GM12878 (cell line): ENCODE measurements around the gene AGBL2. TPM values are rescaled to one million over a fixed set of nuclear protein-coding genes. Genes with fewer than 3 reads are reported as not detected.

Experiments used
- ATAC-seq: fragments of 200-7000 bp; cut with Tn5 transposase; 3 replicates; pipeline ENCODE4 v1.9.1; 2020; ENCODE audit warnings: mild to moderate bottlenecking, moderate library complexity
- BruUV-seq: library from RNA; stranded (reverse); fragments of 400-500 nt; replicated peaks from 2 replicates; lab custom pipeline; 2021; lab: Mats Ljungman, UMichigan
- CTCF ChIA-PET: fragments of 300-600 bp; sonication (Branson Sonifier 250); formaldehyde crosslinking; extraction: SDS; loops from one replicate; lab custom pipeline; 2021; ENCODE audit warnings: inconsistent platforms; lab: Yijun Ruan, JAX
- POLR2A ChIA-PET: fragments of 350-600 bp; formaldehyde crosslinking; extraction: SDS; loops from one replicate; lab custom pipeline; 2021; ENCODE audit warnings: inconsistent platforms; lab: Charles Lee
- RAD21 ChIA-PET: fragments of 300-600 bp; sonication (Branson Sonifier 250); formaldehyde crosslinking; loops from one replicate; lab custom pipeline; 2023; ENCODE audit warnings: antibody characterized with exemption; ENCODE audit not compliant: unreplicated experiment; lab: Charles Lee
- SMC1A ChIA-PET: fragments of 300-600 bp; sonication (Branson Sonifier 250); formaldehyde crosslinking; loops from one replicate; lab custom pipeline; 2023; ENCODE audit not compliant: unreplicated experiment, uncharacterized antibody; lab: Charles Lee
- DNase-seq: peaks from one replicate; pipeline ENCODE4 v3.0.0-alpha.2; 2011; ENCODE audit warnings: low read depth, low spot score
- FAIRE-seq: peaks from 3 replicates; lab custom pipeline; 2011; peaks lifted over from hg19 to GRCh38; lab: Jason Lieb, UNC
- H2AFZ ChIP-seq: 2 replicates; pipeline ENCODE4 v1.6.0; 2011; ENCODE audit warnings: low read depth, low read length, control low read depth; ENCODE audit not compliant: control insufficient read depth
- H3K27ac ChIP-seq: 2 replicates; pipeline ENCODE4 v1.5.1; 2011; ENCODE audit warnings: control low read depth; ENCODE audit not compliant: control insufficient read depth, insufficient read depth
- H3K27me3 ChIP-seq, 2 experiments: replicated peaks in 1 of 2; 2 replicates each; pipeline versions ENCODE4 v1.6.0 to v1.6.1; 2011; ENCODE audit warnings: low read length in 1 of 2; ENCODE audit not compliant: control insufficient read depth in 2 of 2, insufficient read depth in 2 of 2
- H3K36me3 ChIP-seq, 2 experiments: 2 replicates each; pipeline ENCODE4 v1.5.1; 2011; ENCODE audit warnings: low read length in 1 of 2; ENCODE audit not compliant: control insufficient read depth in 2 of 2, insufficient read depth in 2 of 2
- H3K4me1 ChIP-seq: 2 replicates; pipeline ENCODE4 v1.6.1; 2011; ENCODE audit warnings: mild to moderate bottlenecking, low read length, moderate library complexity, mixed read lengths; ENCODE audit not compliant: control insufficient read depth, insufficient read depth
- H3K4me2 ChIP-seq: 2 replicates; pipeline ENCODE4 v1.6.0; 2011; ENCODE audit warnings: control low read depth; ENCODE audit not compliant: control insufficient read depth, insufficient read depth
- H3K4me3 ChIP-seq: fragments of 200-600 bp; sonication (generic); 2 replicates; pipeline ENCODE4 v1.5.1; 2016
- H3K79me2 ChIP-seq: 2 replicates; pipeline ENCODE4 v1.6.0; 2011; ENCODE audit warnings: low read length; ENCODE audit not compliant: control insufficient read depth, insufficient read depth
- H3K9ac ChIP-seq: 2 replicates; pipeline ENCODE4 v1.8.0; 2011; ENCODE audit warnings: low read length, control low read depth, mixed read lengths; ENCODE audit not compliant: control insufficient read depth, insufficient read depth
- H3K9me3 ChIP-seq: replicated peaks from 3 replicates; pipeline ENCODE4 v1.5.1; 2011; ENCODE audit warnings: mild to moderate bottlenecking, low read length; ENCODE audit not compliant: control insufficient read depth, insufficient read depth
- H4K20me1 ChIP-seq: 2 replicates; pipeline ENCODE4 v1.6.0; 2011; ENCODE audit not compliant: control insufficient read depth, insufficient read depth
- CREB1 ChIP-seq: IDR thresholded peaks from 2 replicates; pipeline ENCODE4 v1.6.1; 2012; ENCODE audit warnings: low read depth, mild to moderate bottlenecking, inconsistent platforms
- E2F8 ChIP-seq: fragments of 450-650 bp; IDR thresholded peaks from 2 replicates; pipeline ENCODE4 v1.6.1; 2018; ENCODE audit warnings: mild to moderate bottlenecking, low read depth, moderate library complexity; ENCODE audit not compliant: partially characterized antibody
- ESRRA ChIP-seq: IDR thresholded peaks from 2 replicates; pipeline ENCODE4 v1.6.1; 2012; ENCODE audit warnings: mild to moderate bottlenecking, low read length, improper control_type of control experiment
- FOXK2 ChIP-seq: fragments of 450-650 bp; IDR thresholded peaks from 2 replicates; pipeline ENCODE4 v1.6.1; 2017; ENCODE audit warnings: mild to moderate bottlenecking, moderate library complexity
- PAX8 ChIP-seq: fragments of 450-650 bp; IDR thresholded peaks from 2 replicates; pipeline ENCODE4 v1.6.1; 2017; ENCODE audit warnings: mild to moderate bottlenecking, moderate library complexity
- RBBP5 ChIP-seq: fragments of 200-600 bp; sonication (generic); conservative IDR thresholded peaks from 2 replicates; pipeline ENCODE4 v1.6.1; 2016
- RELA ChIP-seq: fragments of 450-650 bp; IDR thresholded peaks from 2 replicates; pipeline ENCODE4 v1.8.0; 2014; ENCODE audit warnings: borderline replicate concordance; ENCODE audit not compliant: partially characterized antibody
- USF1 ChIP-seq: IDR thresholded peaks from 2 replicates; pipeline ENCODE4 v1.6.1; 2011; ENCODE audit warnings: borderline replicate concordance, low read depth, mild to moderate bottlenecking, moderate library complexity, mixed read lengths, low read length; ENCODE audit not compliant: insufficient read depth; ENCODE audit errors: extremely low read length
- YBX1 ChIP-seq: fragments of 450-650 bp; IDR thresholded peaks from 2 replicates; pipeline ENCODE4 v1.6.1; 2016; ENCODE audit warnings: antibody characterized with exemption
- WGBS: methylation state at CpG from one replicate; pipeline ENCODE4 v1.1.6; 2016; ENCODE audit warnings: low lambda C conversion rate; ENCODE audit not compliant: insufficient replicate concordance, insufficient coverage; ENCODE audit errors: missing lambda C conversion rate; 5-methylcytosine and 5-hydroxymethylcytosine counted together
- in situ Hi-C: fragments of 300-500 bp; cut with MboI; formaldehyde crosslinking; loops from 9 replicates; pipeline ENCODE4 v1.14.3; 2018; ENCODE audit warnings: mixed read lengths
- intact Hi-C: fragments of 100-400 bp; cut with micrococcal nuclease; formaldehyde crosslinking; loops from one replicate; pipeline ENCODE4 v1.14.2; 2022; ENCODE audit not compliant: unreplicated experiment
- polyA plus RNA-seq, 11 experiments: library from polyadenylated mRNA; depleted of rRNA in 4 of 11; unstranded in 6 of 11; stranded (reverse) in 5 of 11; fragments of >200 nt; fragmentation: Nextera tagmentation in 4 of 11; fragmentation: Illumina TruSeq in 1 of 11; extraction: Ambion mirVana in 4 of 11; extraction: Trizol in 1 of 11; gene quantifications; 1 replicate in 1 of 11; 2 replicates in 10 of 11; pipeline versions ENCODE4 v1.2.1 to v1.2.3, GENCODE V29; 2011 to 2016; ENCODE audit warnings: inconsistent platforms in 2 of 11, missing spikeins in 2 of 11, low read depth in 1 of 11
- total RNA-seq, 4 experiments: library from RNA; depleted of rRNA in 3 of 4; stranded (reverse); fragments of >200 nt in 3 of 4; fragmentation: Illumina TruSeq in 1 of 4; extraction: Trizol in 1 of 4; gene quantifications; 2 replicates each; pipeline versions ENCODE4 v1.2.1 to v1.2.3, GENCODE V29; 2013 to 2021

AGBL2 gene
- total and polyA plus RNA-seq, 10 of the 15 experiments (the other 5 are each of a cell fraction or from before 2014, with no cell fraction given) = 0.93 to 12.2 (median 2.9) TPM

- TF ChIP-seq ESRRA = no peak
- TF ChIP-seq CREB1 = no peak
- TF ChIP-seq, all 136 proteins: peak for 0
These were observed 55.9 kb downstream of the AGBL2 start (continued) for GRCh38 chr11:47659276-47659675.

GRCh38 chr11:47656260-47656885, 58.8 kb downstream of the AGBL2 start:
- no TSS peak for BruUV-seq
- intact Hi-C loops = no loop called here
- FAIRE-seq = no peak
- H3K9ac ChIP-seq = no peak overlapping the region
- H3K79me2 ChIP-seq = no peaks in the 10 kb centered on the region
- ChIA-PET SMC1A (interaction anchor here (0.8 kb wide), 1 partner anchor 9 kb away, joined by 3 read pairs; no protein-coding TSS in a partner anchor), POLR2A (interaction anchor here (0.7 kb wide), 3 partner anchors 19 to 1139 kb away, joined by 3 to 6 read pairs (median 4); no protein-coding TSS in a partner anchor), RAD21 (no interaction called here), CTCF (interaction anchor here (0.9 to 1.3 kb wide), 2 partner anchors 9 to 17 kb away, joined by 3 read pairs; no protein-coding TSS in a partner anchor)
- H3K27ac ChIP-seq = no peak overlapping the region
- H3K36me3 ChIP-seq = no peaks in the 10 kb centered on the region
- H3K4me1 ChIP-seq = no peaks in the 10 kb centered on the region
- no peak for ATAC-seq
- in situ Hi-C loops = no loop called here
- TF ChIP-seq USF1 (no peak), FOXK2 (no peak), PAX8 (no peak), YBX1 (no peak), RELA (no peak), E2F8 (no peak), RBBP5 (no peak)
- H3K4me2 ChIP-seq = no peak overlapping the region
- no peaks in the 10 kb centered on the region for H4K20me1 ChIP-seq
- WGBS = 24% methylated on average over 6 of the region's 6 CpGs
- H3K4me3 ChIP-seq = no peak overlapping the region
- no peaks in the 10 kb centered on the region for H3K27me3 ChIP-seq
- H2AFZ ChIP-seq = no peak overlapping the region
- no peak for DNase-seq
- no peaks in the 10 kb centered on the region; the same call in 1 of the 3 replicates for H3K9me3 ChIP-seq
